ENCODE results near the gene PCYOX1L.

The PCYOX1L gene

DNA sequence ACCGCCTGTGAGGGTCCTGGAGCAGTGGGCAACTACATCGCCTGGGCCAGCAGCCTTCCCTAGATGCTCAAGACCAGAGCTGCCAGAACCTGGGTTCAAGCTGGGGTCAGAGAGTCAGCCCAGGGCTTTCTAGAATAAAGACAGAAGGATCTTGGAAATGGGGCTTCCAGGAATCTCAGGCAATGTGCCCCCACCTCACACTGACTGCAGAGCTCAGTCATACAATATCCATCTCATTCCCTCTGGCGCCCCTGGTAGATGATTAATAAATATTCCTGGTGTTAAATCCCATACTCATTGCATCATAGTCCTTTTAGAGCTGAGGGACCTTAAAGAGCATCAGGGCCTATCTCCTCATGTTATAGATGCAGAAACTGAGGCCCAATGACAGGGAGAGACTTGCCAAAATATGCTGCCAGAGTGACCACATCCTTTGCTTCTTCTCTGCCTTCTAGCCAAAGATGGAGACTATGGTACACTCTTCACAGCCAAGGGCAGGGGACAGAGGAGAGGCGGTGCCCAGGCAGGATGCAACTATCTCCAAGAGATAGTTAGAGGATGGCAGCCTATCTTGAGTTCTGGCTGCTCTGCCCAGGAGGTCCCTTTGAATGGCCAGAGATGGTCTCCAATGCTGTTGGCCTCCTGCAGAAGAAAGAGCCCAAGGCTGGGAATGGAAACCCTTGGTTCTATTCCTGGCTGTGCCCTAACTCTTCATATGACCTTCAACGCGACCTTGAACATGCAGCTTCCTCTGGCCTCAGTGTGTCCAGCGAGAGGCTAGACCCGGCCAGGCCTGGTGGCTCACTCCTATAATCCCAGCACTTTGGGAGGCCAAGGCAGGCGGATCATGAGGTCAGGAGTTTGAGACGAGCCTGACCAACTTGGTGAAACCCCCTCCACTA lies 57.5 kb downstream of the PCYOX1L start:
- TF ChIP-seq TAF1 (IDR thresholded peaks at IDR 0.05; ENCODE audit: borderline replicate concordance, insufficient read depth, low read length), result no peak
- no peak for TF ChIP-seq SIN3A (IDR thresholded peaks at IDR 0.05; ENCODE audit: borderline replicate concordance, insufficient read depth, low read length)
- no peak for TF ChIP-seq POLR2AphosphoS5 (IDR thresholded peaks at IDR 0.05; ENCODE audit: low read depth, low read length)
- TF ChIP-seq FOXP2 (optimal IDR thresholded peaks at IDR 0.05; ENCODE audit: borderline replicate concordance, extremely low read depth, extremely low read length, insufficient read depth), result no peak
- TF ChIP-seq, protein P1, sequence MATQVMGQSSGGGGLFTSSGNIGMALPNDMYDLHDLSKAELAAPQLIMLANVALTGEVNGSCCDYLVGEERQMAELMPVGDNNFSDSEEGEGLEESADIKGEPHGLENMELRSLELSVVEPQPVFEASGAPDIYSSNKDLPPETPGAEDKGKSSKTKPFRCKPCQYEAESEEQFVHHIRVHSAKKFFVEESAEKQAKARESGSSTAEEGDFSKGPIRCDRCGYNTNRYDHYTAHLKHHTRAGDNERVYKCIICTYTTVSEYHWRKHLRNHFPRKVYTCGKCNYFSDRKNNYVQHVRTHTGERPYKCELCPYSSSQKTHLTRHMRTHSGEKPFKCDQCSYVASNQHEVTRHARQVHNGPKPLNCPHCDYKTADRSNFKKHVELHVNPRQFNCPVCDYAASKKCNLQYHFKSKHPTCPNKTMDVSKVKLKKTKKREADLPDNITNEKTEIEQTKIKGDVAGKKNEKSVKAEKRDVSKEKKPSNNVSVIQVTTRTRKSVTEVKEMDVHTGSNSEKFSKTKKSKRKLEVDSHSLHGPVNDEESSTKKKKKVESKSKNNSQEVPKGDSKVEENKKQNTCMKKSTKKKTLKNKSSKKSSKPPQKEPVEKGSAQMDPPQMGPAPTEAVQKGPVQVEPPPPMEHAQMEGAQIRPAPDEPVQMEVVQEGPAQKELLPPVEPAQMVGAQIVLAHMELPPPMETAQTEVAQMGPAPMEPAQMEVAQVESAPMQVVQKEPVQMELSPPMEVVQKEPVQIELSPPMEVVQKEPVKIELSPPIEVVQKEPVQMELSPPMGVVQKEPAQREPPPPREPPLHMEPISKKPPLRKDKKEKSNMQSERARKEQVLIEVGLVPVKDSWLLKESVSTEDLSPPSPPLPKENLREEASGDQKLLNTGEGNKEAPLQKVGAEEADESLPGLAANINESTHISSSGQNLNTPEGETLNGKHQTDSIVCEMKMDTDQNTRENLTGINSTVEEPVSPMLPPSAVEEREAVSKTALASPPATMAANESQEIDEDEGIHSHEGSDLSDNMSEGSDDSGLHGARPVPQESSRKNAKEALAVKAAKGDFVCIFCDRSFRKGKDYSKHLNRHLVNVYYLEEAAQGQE (IDR thresholded peaks at IDR 0.05; ENCODE audit: insufficient read depth in 1 of 2, low read depth in 2 of 2, low read length in 2 of 2), result no peak

DNA sequence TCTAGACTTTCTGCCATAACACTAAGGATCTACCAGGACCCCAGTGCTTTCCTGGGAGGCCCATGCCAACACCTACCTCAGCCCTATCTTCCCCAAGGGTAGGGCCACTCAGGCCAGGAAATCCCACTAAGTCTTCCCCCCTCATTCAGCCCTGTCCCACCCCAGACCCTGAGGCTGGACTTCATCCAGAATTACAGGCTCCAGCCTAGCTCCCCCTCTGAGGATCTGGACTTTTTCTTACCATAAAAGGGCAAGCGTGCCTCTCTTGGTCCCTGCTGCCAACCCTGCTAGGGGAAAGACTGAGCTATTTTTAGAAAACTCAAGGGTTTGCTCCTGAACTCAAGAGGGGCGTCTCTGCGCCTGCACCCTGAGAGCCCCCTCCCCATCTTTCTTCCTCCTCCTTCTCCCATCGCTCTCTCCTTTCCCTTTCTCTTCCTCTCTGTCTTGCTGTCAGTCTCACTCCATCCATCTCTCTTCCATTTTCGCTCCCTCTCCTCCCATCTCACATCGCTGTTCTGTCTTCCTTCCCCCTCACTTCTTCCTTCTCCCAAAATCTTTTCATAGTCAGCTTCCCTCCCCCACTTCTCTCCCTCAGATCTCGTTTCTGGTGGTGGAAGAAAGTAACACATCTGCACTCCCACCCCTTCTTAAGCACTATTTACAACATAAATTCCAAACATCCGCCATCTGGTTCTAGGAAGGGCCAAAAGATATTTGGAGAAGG lies 59.3 kb downstream of the PCYOX1L start:
- TF ChIP-seq FOXP2 (optimal IDR thresholded peaks at IDR 0.05; ENCODE audit: borderline replicate concordance, extremely low read depth, extremely low read length, insufficient read depth), result no peak
- TF ChIP-seq SIN3A (IDR thresholded peaks at IDR 0.05; ENCODE audit: borderline replicate concordance, insufficient read depth, low read length), result no peak
- TF ChIP-seq, protein P1 (IDR thresholded peaks at IDR 0.05; ENCODE audit: insufficient read depth in 1 of 2, low read depth in 2 of 2, low read length in 2 of 2), result no peak

- TF ChIP-seq TAF1 (IDR thresholded peaks at IDR 0.05; ENCODE audit: borderline replicate concordance, insufficient read depth, low read length) (no peak), POLR2AphosphoS5 (IDR thresholded peaks at IDR 0.05; ENCODE audit: low read depth, low read length) (no peak), SIN3A (IDR thresholded peaks at IDR 0.05; ENCODE audit: borderline replicate concordance, insufficient read depth, low read length) (no peak), FOXP2 (optimal IDR thresholded peaks at IDR 0.05; ENCODE audit: borderline replicate concordance, extremely low read depth, extremely low read length, insufficient read depth) (no peak)
- TF ChIP-seq, protein P1 (IDR thresholded peaks at IDR 0.05; ENCODE audit: insufficient read depth in 1 of 2, low read depth in 2 of 2, low read length in 2 of 2), result no peak
Observed at GRCh38 chr5:149417711-149418368, 60.0 kb downstream of the PCYOX1L start.

GRCh38 chr5:149418910-149419531 lies 61.2 kb downstream of the PCYOX1L start:
- no peak for TF ChIP-seq SIN3A (IDR thresholded peaks at IDR 0.05; ENCODE audit: borderline replicate concordance, insufficient read depth, low read length)
- no peak for TF ChIP-seq POLR2AphosphoS5 (IDR thresholded peaks at IDR 0.05; ENCODE audit: low read depth, low read length)
- TF ChIP-seq TAF1 (IDR thresholded peaks at IDR 0.05; ENCODE audit: borderline replicate concordance, insufficient read depth, low read length), result no peak
- TF ChIP-seq, protein P1 (IDR thresholded peaks at IDR 0.05; ENCODE audit: insufficient read depth in 1 of 2, low read depth in 2 of 2, low read length in 2 of 2), result no peak
- no peak for TF ChIP-seq FOXP2 (optimal IDR thresholded peaks at IDR 0.05; ENCODE audit: borderline replicate concordance, extremely low read depth, extremely low read length, insufficient read depth)

All from PFSK-1 (cell line).